OCI-LY1 (cell line): ENCODE measurements around the gene FARS2.

Source experiments
- CTCF ChIP-seq: fragments of 200-600 bp; sonication (generic), shearing (Covaris generic); IDR thresholded peaks from 2 replicates; pipeline ENCODE4 v1.5.1; 2017; ENCODE audit warnings: mild to moderate bottlenecking, antibody characterized with exemption, low read length, moderate library complexity, mixed read lengths
- EZH2 ChIP-seq: fragments of 200-600 bp; sonication (generic), shearing (Covaris generic); IDR thresholded peaks from 2 replicates; pipeline ENCODE4 v1.8.0; 2017; ENCODE audit warnings: borderline replicate concordance, mixed run types, mild to moderate bottlenecking, antibody characterized with exemption, low read length, moderate library complexity, mixed read lengths

GRCh38 chr6:5547556-5547955 lies 286.2 kb downstream of the FARS2 start:
- TF ChIP-seq CTCF = no peak
- no peak for TF ChIP-seq EZH2
